ENCODE data around the gene GPR83.
"Not testable (repeated sequence)": the region's sequence is repeated elsewhere in the genome, so short reads cannot be mapped to it uniquely, and the experiment has no call there.

The GPR83 gene
- total RNA-seq: 0 to 0.31 (median 0.15) reads per million in 4 donors

DNA sequence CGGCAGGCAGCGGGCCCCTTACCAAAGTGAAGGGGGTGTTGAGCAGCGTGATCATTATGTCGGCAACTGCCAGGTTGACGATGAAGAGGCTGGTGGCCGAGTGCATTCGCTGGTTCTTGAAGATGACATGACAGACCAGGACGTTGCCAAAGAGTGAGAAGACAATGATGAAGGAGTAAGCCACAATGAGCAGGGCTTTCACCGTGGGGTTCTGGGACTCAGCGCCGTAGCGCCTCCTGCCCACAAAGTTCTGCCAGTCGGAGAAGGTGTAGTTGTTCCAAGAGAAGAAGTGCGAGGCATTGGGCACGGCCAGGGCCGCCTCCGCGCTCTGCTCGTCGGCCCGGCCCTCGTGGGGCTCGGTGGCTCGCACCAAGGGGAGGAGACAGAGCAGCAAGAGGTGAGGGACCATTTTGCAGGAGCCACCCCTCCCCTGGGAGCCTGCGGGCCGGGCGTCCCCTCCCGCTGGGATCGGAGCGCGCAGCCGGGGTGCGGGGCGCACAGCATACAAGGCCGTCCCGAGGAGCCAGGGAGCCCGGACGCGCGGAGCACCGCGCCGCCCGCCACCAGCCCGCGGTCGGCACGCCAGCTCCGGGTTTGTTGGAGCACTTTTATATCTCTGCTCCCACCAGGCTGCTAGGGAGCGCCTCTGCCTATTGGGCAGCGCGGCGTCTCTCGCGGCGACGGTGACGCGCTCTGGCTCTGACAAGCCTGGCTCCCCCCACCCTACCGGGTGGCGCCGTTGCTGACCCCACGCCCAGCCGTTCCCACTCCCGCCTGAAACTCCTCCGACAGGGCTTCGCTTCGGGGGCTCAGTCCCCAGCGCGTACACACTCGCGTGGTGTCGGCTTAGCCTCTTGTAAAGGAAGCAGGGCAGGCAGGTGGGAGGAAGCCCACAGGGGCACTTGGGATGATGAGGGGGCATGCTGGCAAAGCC, at the start of gene GPR83:
Gene GPR83 (minus strand): TSS at position 581 of the 934 bp plus-strand sequence. CDS start 172 bp downstream, at position 409.
- DNase-seq: no peak

DNA sequence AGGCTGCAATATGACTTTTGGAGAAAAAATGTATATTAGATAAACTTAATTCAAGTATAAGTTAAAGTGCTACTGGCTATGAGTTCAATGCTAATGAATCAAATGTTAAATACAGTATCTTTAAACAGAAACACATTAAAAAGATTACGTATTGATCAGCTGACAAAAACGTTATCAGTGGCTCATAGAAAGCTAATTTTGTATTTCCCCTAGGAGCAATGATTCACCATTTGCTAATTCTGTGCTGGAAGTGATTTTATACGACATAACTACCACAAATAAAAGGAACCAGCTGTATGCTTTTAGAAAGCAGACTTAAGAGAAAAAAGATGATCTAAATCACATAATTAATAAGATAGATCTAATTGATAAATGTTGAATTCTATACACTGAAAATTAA, 48.8 kb upstream of the GPR83 start:
- DNase-seq: no peak

DNA sequence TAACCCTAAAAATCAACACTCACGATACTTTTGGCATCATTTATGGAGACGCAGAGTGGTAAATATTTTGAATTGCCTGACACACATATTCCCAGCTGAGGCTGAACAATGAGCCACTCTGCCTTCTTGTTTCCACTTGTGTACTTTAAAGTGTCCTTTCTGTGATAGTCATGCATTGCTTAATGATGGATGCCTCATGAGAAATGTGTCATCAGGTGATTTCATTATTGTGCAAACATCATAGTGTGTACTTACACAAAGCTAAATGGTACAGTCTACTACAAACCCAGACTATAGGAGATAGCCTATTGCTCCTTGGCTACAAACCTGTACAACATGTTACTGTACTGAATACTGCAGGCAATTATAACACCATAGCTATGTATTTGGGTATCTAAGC, 48.2 kb upstream of the GPR83 start:
- no peak for DNase-seq

DNA sequence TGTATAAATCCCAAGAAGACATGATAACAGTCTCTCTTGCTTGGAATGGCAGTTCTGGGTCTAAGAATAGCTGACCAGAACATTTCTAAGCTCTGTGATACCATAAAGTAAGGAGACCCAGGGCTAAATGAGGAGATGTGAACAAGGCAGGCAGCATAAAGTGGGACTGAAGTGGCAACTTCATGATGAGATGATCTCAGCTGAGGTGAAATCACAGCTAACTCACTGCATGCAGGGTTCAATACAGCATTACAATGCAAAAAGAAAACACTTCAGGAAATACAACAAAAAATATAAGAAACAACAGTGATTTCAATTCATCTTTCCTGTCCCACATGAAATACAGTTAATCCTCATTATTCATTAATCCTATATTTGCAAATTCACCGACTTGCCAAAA, 47.8 kb upstream of the GPR83 start:
- no peak for DNase-seq

DNA sequence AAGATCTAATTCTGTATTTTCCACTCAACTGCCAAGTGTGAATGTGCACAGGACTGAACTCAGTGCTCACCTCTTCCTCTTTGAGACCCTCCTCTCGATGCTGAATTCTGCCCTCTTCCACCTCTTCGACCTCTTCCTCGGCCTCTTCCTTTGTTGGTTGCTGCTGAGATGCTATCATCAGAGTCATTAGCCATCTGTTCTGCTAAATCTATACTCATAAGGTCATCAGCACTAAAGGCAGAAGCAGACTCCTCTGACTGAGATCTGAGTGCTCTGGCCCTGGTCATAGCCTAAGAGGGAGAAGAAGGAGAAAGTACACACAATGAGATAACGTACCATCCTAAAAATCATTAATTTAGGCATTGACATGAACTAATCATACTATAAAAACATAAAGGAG, 45.9 kb upstream of the GPR83 start:
- DNase-seq: no peak

DNA sequence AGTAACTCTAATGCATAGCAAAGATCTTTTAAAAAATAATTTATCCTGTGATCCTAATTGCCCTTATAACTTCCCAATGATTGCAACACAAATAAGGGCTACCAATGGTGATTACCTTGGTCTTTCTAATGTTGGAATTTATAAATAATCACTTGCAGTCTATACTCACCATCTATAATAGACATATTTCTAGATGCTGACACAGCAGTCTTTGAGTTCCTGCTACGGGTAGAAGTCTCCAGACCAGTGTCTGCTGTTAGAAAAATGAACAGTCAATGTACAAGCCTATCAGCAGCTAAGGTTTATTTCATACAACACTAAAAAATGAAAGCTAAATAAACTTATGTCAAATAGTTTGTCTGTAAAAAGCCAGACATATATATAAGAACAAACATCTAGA, 44.4 kb upstream of the GPR83 start:
- no peak for DNase-seq

DNA sequence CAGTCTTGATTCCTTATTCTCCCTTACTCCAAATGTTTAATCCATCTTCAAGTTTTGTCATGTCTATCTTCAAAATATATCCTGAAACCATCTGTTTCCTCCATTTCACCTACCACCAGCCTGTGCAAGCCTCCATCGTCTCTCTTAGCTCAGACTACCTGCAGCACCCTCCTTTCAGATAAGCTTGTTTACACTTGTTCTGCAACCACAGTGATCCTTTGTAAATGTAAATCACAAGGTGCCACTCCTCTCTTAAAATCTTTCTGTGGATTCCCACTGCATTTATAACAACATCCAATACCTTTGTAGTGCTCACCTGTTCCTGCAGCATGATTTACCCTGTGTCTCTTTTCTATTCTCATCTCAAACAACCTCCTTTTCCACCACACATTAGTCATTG, 31.8 kb upstream of the GPR83 start:
- no peak for DNase-seq

DNA sequence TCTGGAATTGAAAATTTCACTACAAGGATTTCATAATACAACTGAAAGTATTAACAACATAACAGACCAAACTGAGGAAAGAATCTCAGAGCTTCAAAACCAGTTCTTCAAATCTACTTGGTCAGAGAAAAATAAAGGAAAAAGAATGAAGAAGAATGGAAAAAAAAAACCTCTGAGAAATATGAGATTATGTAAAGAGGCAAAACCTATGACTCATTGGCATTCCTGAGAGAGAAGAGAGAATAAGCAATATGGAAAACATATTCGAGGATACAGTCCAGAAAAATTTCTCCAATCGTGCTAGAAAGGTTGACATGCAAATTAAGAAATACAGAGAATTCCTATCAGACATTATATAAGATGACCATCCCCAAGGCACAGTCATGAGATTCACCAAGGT, 23.4 kb upstream of the GPR83 start:
- DNase-seq: no peak

DNA sequence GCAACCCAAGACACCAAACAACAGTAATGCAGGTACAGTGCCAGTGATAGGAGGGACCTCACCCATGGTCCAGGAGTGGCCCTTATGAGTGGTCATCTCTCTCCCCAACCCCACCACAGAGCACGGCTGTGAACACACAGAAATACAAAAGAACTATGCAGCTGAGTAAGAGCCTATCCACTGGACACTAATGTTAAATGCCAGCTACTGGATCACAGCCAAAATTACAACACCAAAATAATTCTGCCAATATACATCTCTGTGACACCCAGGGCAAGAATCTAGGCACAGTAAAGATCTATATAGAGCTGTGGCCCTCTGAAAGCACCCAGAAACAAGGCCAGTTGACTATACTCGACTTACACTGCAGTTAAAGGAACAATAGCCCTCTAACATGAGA, 22.8 kb upstream of the GPR83 start:
- no peak for DNase-seq

DNA sequence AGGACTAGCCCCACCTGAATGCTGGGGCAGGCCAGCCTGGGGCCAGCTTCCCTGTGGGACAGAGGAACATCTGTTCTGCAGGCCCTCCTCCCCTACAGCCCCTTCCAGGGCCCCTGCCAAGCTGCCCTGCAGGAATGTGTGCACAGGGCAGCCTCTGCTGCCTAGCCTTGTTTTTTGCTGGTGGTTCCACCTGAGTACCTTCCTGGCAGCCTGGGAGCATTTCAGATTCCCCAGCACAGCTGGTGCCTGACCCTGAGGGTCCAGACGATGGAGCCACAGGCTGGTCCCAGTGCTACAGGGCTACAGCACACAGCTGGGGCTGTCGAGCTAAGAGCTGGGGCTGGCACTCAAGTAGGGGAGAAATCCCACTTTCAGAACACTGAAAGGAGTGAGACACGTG, 22.3 kb upstream of the GPR83 start:
- no peak for DNase-seq

DNA sequence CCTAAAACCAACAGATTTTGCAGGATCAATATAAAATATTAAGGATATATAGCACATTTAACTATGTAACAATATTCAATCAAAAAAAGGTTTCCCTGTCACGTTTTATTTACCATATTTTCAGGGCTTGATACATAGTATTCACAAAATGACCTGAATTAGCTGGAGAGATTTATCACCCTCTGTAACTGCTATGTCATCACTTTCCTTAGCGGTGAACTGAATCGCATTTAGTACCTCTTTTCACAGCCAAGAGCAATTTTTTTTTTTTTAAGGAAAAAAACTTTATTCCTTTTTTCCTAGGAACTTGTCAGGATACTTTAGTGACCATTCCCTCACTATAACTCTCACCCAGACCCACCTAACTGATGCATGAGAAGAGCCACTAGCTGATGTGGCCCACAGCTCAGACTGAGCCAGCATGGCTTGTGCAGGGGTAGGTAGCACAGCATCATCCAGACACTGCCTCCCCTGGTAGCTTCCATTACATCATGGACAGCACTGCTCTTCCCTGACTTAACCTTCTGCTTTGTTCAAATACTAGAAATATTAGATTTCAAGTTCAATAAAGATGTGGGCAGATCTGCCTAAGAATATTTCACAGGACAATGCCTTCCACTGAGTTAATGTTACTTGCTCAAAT, 17.0 kb upstream of the GPR83 start:
- no peak for DNase-seq

DNA sequence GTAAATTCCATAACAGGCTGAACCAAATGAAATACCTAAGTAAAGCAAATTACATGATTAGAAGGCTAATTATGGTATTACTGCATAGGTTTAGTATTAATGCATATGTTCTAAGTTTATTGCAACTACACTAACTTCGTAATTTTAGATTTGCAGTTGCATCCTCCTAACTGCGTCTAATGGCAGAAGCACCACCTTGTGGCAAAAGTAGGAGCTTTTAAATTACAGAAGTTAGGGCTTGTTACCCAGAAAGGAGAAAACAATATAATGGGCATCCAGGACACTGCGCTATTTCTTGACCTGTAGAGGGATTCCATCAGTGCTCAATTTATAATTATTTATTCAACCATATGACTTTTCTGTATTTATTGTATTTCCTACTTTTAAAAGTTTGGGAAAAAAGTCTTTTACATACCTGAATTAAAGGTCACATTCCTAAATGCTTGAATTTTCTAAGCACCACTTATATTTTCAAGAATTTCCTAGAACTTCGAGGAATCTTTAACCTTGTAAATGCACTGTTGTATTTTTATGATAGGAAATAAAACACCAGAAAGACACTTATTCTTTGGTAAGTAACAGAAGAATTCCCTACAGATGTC, 16.3 kb upstream of the GPR83 start:
- DNase-seq: no peak

DNA sequence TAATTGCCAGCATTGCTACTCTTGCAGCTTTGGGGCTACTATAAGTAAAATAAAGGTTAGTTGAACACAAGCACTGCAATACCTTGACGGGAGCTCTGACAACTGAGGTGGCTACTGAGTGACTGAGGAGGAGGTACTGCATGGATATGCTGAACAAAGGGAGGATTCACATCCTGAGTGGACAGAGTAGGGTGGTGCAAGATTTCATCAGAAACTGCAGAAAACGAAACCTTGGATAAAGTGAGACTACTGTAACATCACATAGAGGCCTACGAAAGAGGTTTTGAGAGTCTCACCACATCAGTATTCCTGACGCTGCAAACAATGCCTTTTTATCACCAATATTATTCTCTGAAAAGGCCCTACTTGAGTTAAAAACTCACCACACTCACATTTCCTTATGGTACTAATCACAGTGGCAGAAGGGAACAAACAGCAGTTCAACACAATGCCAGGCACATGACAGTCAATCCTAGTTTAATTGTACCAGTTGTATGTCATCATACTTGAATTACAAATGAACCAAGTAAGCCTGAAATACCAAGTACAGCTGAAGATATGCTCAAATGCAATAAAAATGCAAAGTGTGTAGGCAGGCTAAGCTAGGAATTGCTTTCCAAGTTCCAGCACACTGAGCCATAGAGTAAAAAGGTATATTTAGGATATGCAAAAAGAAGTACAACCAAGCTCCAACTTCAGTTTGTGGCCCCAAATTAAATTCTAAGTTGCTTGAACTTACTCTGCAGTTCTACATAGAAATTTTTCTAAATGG, 4.0 kb upstream of the GPR83 start:
- no peak for DNase-seq

DNA sequence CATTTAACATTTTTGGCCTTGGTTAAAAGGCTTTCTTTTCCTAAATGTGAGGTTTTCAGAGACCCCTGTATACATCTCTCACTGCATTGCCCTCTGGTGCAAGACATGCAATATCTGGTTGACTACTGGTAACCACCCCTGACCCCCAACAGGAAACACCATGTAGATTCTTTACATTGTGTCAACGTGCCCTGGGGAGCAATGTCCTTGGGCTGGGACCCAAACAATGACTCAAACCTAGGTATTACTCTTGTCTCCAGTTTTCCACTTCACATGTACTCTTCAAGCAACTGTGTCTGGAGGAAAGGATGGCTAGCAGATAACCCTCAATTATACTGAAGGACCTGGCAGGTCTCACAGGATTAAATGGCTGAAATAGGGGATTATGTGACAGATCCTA, 1.1 kb upstream of the GPR83 start:
- DNase-seq: no peak

DNA sequence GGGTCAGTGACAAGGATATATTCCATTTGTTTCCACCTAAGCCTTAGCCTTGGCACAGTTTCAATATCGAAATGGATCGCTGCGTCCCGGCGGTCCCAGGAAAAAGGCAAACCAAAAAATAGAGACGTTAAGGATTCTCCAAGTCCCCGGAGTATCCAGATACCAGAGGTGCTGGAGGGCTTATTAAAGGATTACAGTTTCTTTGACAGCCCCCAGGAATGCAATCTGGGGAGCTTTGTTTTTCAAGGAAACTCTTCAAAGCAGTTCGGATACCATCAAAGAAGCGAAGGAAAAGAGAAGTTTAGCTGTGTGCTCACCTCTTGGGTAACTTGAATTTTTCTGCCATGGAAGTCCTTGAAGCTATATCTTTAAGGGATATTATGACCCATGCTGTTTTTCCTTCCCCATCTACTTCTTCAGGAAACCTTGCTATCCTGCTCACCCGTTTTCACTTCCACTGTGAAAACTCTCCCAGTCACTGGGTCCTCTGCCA, 600 bp upstream of the GPR83 start:
- DNase-seq: no peak

DNA sequence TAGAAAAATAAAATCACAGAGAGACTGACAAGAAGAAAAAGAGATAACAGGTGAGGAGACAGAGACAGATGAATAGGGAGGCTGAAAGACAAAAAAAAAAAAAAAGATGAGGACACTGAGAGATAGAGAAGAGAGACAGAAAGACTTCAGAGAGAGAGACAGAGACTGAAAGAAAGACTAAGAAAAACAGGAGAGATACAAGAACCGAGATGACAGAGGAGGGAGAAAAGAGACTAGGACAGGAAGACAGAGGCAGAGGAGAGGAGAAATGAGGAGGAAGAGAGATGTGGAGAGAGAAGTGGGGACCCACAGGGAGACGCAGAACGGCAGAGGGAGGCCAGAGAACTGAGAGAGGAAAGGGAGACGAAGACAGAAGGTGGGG, 771 bp downstream of the GPR83 start:
- DNase-seq: no peak

DNA sequence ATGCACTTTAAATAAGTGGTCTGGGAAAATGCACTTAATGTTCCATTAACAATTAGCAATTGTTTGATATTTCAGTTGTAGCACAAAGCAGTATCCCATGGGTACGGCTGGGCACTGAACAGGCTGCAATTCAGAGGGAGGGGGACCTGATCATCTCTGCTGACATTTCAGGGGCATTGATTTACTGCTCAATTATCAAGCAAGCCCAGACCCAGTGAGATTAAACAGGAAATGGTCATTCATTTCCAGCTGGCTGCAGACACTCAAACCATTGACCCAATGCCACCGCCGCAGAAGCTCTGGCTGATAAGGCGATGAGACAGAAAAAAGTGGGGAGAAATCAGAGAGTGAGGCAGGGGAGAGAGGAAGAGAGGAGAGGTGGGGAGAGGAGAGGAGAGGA, 1.2 kb downstream of the GPR83 start:
- no peak for DNase-seq

DNA sequence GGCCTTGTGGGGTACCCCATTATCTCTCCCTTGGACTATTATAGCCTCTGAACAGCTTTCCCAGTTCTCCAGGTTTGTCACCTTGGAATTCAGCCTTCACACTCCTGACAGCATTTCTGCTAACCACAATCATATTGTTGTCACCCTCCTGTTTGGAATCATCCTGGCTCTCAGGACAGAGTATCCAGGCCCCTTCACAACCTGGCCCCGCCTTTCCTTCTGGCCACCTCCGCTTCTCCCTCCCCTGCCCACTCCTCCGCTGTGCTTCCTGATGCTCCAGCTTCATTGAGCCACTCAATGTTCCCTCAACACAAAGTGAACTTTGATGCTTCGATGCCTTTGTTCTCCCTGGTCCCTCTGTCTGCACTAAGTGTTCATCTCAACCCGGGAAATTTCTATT, 3.1 kb downstream of the GPR83 start:
- DNase-seq: no peak

DNA sequence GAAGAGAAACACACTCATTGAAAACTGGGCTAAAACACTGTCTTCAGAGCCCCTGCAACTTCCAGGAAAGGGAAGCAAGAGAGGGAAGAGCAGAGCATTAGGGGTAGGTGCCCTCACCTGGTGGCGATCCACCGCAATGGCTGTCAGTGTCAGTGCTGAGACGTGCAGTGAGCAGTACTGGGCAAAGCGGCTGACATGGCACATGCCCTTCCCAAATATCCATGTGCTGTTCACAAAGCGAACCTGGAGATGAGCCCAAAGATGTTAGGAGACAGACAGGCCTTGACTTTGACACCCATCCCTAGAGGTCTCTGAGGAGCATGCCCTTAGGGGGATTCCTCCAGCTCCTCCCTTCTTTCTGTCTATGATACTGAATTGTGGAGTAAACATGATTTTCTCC, 4.9 kb downstream of the GPR83 start:
- no peak for DNase-seq

DNA sequence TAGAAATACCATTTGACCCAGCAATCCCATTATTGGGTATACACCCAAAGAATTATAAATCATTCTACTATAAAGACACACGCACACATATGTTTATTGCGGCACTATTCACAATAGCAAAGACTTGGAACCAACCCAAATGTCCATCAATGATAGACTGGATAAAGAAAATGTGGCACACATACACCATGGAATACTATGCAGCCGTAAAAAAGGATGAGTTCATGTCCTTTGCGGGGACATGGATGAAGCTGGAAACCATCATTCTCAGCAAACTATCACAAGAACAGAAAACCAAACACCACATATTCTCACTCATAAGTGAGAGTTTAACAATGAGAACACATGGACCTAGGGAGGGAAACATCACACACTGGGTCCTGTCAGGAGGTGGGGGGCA, 9.3 kb downstream of the GPR83 start:
- not testable (repeated sequence) for DNase-seq

DNA sequence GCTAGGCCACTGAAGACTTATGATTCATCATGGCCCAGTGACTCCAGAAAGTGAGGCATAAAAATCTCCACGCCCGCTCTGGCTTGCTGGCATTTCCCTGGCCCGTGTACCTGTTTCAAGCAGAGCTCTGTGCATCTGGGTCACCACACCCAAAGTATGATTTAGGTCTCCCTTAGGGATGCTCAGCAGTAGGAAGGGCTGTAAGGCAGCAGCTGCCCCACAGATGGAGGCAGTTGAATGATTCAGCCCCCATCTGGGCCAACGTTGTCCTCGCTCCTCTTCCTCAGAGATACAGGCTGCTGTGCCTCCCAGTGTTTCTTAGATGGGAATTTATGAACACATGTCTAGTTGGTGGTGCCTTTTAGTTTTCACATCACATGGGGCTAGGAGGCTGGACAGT, 21.6 kb downstream of the GPR83 start:
- no peak for DNase-seq

DNA sequence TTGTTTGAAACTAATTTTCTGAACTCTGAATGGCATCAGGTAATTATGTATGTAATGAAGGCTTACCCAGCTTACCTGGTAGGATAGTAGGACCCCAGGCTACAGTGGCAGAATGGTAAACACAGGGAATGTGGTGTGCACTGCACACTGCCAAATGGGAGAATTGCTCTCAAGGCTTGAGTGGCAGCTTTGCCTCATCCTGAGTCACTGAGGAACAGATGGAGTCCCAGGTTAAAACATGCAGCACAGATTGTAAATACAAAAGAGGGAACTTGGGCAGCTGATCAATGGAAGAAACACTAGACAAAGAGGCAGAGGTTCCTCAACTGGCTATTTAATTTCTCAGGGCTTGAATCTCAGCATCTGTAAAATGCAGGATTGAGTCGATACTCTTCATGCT, 24.4 kb downstream of the GPR83 start:
- DNase-seq: no peak

DNA sequence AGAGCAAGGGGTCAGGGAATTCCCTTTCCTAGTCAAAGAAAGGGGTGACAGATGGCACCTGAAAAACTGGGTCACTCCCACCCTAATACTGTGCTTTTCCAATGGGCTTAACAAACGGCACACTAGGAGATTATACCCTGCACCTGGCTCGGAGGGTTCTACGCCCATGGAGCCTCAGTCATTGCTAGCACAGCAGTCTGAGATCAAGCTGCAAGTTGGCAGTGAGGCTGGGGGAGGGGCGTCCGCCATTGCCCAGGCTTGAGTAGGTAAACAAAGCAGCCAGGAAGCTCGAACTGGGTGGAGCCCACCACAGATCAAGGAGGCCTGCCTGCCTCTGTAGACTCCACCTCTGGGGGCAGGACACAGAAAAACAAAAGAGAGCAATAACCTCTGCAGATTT, 30.6 kb downstream of the GPR83 start:
- DNase-seq: not testable (repeated sequence)
